GM18907 (cell line): ENCODE measurements around the gene ZNF296.

ENCODE experiments used
- ATAC-seq: cut with Tn5 transposase; IDR thresholded peaks from one replicate; pipeline ENCODE4 v1.9.1; 2021; ENCODE audit warnings: mild to moderate bottlenecking, moderate library complexity; ENCODE audit not compliant: unreplicated experiment

ZNF296 gene

DNA sequence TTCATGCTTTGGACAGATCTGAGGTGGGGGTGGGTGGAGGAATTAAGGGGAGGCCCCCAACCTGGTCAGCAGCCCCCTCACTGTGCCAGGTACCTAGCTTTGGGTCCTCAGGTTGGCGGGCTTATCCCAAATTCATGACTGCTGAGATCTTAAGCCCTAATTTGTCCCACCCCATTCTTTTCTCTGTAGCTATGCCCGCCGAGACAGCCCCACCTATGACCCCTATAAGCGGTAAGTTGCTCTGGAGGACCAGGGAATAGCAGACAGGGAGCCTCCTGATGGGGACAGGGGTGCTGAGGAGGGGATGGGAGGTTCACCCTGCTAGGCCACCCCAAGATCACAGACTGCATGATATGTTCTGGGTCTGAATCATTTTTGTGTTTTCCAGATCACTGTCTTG is 14.3 kb downstream of the ZNF296 start:
- no peak for ATAC-seq

DNA sequence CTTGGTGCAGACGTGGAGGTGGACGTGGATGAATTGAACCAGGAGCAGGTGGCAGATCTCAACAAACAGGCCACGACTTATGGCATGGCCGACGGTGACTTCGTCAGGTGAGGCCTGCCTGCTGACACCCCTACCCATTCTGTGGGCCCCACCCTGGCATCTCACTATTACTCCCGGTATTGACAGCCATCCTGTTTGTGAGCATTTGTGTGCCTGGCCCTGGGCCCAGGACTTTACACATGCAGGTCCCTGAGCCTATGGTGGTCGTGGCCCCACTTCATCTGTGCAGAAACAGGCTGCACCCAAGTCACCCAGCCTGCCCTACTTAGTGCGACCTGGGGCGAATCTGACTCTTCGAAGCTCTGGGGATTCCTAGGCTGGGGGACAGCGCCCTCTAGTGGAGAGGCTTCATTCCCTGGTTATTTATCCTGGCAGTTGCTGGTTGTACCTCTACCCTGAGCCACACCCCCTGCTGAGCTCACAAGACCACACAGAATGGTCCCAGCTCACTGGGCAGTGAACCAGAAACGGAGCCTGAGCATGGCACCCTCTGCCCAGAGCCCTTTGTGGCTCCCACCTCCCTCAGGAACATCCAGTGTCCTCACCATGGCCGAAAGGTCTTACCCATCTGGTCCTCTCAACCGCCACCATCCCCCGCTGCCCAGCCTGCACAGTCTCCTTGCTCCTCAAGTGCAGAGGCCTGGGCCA is 16.9 kb downstream of the ZNF296 start:
- ATAC-seq: peak; percentile 48

DNA sequence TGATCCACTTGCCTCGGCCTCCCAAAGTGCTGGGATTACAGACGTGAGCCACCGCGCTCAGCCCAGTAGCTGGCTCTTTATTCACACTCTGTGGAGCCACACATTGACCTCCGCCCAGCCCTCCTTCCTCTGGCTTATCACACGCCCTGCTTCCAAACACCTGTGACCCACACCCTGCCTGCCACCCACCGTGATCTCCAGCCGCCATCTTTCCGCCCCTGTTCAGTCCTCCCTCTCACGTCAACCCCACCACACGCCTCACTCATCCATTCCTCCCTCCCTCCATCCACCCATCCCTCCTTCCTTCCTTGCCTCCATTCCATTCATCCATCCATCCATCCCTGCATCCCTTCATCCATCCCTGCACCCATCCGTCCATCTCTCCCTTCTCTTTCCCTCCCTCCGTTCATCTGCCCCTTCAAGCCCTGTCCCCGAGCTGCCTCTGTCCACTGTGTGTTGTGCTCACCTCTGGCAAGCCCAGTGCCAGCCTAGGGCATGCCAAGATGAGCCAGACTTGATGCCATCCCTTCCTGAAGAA is 17.6 kb downstream of the ZNF296 start:
- no peak for ATAC-seq

DNA sequence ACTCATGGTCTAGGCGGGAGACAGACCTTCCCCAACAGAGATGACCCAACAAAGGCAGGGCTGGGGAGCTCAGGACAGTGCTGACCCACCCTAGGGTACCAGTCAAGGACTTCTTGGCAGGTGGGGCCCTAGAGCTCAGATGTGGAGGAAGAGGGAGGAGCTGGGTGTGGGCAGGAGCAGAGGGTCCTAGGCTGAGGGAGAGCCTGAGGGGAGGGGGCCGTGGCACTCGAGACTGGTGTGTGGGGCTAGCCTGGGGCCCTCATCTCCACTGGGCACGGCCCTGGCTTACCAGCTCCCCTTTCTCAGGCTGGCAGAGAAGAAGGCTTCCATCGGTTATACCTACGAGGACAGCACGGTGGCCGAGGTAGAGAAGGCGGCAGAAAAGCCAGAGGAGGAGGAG is 18.8 kb downstream of the ZNF296 start:
- ATAC-seq: no peak

DNA sequence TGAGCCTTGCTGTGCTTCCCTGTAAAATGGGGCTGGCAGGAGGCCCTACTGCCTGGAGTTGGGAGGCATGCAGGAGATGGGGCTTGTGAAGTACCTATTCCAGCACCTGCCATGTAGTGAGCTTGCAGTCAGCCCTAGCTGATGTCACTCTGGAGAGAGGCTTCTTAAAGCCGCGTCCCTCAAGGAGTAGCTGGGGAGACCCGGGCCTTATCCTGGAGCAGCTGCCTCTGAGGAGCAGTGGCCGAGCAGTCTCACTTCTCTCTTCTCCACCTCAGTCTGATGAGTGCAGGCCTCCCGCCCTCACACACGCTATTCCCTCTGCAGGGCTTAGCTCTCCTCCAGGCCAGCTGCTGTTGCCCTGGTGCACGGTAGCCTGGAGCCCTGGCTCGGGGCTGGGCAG is 19.4 kb downstream of the ZNF296 start:
- no peak for ATAC-seq

DNA sequence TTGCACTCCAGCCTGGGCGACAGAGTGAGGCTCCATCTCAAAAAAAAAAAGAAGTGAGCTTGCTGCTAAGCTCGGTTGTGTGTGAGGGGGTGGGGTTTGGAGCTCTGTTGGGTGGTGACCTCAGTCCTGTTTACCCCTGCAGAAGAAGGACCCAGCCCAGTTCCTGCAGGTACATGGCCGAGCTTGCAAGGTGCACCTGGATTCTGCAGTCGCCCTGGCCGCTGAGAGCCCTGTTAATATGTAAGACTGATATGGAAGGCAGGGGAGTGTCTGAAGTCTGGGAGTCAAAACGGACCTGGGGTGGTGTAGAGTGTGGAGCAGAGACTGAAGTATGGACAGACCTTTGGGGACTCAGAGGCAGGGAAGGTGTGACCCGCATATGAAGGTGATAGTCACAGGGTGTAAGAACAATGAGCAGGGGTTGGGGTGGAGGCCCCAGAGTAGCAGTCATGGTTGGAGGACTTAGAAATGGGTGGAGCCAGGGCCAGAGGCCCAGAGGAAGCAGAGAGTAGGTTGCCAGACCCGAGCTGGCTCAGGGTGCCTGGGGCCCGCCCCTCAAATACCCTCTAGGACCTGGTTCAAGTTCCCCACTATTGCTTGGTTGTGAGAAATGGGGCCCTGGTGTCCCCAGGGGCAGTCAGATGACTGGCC is 24.2 kb downstream of the ZNF296 start:
- no peak for ATAC-seq

DNA sequence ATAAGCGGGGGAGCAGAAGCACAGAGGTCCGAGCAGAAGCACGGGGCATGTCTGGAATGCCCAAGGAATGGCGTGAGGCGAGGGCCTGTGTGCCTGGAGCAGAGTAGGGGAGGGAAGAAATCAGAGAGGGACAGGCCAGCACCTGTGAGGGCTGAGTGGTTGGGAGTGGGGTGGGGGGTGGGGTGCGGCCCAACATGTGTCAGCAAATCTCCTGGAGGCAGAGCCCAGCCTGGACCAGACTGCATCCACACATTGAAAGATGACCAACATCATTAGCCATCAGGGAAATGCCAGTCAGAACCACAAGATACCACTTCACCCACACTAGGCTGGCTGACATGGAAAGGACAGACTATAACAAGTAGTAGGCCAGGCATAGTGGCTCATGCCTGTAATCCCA is 26.2 kb downstream of the ZNF296 start:
- ATAC-seq: no peak

DNA sequence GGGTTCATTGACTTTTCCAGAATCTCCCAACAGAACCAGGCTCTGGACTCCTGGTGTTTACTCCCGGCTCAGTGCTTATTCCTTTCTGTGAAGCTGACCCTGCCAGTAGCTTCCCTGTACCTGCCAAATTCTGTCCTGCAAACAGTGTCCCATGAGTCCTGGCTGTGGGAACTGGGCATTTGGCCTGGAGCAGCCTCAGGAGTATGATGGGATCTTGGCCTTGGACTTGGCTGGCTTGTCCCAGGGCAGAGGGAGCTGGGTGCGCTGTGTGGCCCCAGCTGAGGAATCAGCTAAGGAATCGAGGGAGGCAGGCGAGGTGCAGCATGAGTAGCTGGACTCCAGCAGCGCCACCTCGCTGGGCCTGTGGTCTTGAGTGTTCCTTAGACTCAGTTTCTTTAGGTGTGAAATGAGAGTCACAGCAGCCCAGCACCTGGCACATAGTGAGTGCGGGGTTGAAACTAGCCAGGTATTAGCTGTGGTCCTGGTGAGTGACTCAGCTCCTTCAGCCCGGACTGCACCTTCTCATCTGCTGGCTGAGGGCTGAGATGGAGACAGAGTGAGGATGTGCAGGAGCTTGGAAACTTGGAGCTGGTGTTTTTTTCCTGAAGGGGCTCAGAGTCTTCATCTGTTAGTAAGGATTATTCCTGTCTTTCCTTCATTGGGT is 27.1 kb downstream of the ZNF296 start:
- no peak for ATAC-seq

DNA sequence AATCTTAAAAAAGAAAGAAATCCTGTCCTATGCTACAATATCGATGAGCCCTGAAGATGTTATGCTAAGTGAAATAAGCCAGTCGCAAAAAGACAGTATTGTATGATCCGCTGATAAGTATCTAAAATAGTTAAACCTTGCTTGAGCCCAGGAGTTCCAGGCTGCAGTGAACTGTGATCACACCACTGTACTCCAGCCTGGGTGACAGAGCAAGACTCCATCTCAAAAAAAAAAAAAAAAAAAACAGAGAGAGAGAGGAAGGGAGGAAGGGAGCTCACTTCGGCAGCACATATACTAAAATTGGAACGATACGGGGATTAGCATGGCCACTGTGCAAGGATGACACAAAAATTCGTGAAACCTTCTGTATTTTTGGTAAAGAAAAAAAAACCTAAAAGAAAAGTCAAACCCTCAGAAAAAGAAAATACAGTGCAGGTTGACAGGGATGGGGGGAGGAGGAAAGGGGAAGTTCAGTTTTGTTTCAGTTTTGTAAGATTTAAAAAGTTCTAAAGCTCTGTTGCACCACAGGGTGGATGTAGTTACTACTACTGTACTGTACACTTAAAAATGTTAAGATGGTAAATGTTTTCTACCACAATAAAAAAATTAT is 29.0 kb downstream of the ZNF296 start:
- ATAC-seq: no peak

DNA sequence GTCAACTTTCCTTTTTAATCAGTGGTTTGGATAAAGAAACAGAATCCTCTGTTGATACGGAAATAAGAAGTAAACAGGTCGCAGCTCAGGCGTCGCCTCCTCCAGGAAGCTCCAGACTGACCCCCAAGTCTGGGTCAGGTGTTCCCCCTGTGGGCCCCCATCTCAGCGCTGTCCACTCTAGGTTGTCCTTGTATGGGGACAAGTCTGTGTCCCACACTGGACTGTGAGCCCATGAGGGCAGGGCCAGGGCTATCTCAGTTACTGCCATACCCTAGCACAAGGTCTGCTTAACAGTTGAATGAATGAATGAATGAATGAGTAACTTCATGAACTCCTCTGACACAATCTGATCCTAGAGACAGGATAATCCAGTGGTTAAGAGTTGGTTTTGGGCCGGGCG is 29.9 kb downstream of the ZNF296 start:
- no peak for ATAC-seq

DNA sequence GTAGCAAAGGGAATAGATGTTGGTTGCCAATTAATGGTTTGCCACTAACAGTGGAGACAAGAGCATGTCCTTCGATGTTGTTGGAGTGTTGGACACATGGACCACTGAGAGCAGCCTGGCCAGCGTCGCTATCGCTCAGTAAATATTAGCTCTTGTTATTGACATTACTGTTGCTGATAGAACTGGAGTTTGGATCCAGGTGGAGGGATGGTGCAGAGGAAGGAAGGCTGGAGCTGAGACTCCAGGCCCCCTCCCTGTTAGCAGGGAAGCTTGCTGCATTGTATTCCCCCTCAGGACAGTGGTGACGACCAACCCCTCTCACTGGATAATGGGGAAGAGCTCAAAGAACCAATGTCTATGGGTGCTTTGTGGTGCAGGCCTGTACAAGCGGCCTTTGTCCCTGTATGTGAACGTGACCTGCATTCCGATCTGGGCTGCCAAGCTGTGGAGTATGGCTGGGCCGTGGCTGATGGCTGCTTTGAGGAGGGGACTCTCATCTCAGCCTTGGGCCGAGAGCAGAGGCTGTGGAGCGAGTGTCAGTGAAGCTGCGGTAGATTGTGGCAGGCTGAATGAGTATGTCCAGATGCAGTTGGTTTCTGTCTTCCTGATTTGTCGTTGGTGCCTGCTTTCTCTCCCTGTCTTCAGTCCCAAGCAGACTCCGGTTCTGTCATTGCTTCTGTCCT is 30.5 kb downstream of the ZNF296 start:
- no peak for ATAC-seq

DNA sequence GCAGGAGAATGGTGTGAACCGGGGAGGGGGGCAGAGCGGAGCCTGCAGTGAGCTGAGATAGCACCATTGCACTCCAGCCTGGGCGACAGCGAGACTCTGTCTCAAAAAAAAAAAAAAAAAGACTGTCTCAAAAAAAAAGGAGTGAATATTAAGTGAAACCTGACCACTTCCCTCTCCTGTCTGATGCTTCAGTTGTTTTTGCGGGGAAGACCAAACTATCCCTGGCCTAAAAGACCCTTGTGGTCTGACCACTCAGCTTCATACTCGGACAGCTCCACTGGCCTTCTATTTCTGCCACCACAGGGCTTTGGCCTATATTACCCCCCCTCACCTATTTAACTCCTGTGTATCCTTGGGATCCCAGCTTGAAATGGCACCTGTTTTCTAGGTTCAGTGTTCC is 35.2 kb downstream of the ZNF296 start:
- ATAC-seq: no peak

DNA sequence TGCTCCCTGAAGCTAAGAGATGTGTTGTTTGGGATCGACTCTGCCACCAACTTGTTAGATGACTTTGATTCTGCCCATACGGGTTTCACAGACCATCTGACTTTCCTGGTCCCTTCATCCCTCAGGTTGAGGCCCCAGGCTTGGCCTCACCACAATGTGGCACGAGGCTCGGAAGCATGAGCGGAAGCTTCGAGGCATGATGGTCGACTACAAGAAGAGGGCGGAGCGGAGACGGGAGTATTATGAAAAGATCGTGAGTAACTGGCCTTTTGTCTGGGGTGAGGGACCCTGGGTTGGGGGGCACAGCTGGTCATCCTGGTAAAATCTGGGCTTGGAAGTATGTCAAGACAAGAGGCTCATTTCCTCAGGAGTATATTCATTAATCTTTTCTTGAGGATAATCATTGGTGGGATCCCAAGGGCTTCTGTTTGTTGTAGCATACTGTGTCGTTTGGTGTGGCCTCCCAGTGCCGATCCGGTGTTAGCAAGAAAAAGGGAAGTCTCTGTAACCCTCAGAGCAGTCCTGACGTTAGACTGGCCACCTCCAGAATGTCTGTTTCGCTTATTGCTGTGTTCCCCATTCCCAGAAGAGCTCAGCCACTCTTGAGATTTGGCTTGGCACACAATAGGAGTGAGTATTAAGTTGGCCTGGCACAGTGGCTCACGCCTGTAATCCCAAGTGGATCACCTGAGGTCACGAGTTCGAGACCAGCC is 36.1 kb downstream of the ZNF296 start:
- ATAC-seq: no peak

DNA sequence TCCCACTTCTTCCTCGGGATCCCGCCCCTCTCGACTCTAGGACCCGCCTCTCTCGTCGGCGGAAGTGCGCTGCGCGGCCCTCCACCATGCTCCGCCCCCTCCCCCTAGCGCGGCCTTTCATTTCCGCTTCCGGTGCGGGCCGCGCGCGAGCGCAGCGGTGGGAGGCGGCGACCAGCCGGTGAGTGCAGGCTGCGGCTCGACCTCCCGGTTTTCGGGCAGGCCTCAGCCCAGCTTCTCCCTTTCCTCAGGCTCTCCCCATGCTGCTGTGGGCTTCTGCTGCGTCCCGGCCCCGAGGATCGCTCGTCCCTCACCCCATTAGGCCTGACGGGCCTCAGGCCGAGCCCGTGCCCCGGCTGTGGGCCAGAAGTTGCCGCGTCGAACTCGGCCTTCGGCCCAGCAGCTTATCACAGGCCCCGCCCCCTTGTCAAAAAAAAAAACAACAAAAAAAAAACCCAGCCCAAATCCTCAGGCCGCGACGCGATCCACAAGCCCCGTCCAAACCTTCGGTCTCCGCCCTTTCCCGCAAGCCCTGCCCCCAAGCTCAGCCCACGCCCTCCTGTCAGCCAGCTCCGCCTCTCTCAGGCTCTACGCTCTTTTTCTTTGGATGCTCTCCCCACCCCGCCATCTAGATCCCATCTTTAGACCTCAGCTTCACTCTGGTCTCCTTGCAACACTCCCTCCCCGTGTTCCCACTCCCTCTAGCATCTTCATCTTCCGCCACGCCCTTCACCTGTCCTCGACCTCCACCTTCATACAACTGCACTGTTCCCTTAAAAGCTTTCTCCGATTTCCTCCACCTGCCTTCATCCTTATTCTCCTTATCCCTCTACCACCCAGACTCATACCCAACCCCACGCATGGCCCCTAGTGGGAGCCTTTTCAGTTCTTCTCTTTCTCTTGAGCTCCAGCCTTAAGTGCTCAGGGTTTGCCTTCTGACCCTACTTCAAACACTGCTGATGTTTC is 37.1 kb downstream of the ZNF296 start, which contains the start of gene CLASRP:
Gene CLASRP (plus strand): TSS at position 115 of the 963 bp plus-strand sequence. CDS start 1,168 bp downstream, outside the sequence.
- peak; percentile 81 for ATAC-seq

DNA sequence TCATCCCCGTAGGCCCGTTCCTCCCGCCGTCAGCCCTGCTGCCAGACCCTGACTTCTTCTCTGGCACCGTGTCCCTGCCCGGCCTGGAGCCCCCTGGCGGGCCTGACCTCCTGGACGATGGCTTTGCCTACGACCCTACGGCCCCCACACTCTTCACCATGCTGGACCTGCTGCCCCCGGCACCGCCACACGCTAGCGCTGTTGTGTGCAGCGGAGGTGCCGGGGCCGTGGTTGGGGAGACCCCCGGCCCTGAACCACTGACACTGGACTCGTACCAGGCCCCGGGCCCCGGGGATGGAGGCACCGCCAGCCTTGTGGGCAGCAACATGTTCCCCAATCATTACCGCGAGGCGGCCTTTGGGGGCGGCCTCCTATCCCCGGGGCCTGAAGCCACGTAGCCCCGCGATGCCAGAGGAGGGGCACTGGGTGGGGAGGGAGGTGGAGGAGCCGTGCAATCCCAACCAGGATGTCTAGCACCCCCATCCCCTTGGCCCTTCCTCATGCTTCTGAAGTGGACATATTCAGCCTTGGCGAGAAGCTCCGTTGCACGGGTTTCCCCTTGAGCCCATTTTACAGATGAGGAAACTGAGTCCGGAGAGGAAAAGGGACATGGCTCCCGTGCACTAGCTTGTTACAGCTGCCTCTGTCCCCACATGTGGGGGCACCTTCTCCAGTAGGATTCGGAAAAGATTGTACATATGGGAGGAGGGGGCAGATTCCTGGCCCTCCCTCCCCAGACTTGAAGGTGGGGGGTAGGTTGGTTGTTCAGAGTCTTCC is 38.7 kb downstream of the ZNF296 start:
- ATAC-seq: no peak

DNA sequence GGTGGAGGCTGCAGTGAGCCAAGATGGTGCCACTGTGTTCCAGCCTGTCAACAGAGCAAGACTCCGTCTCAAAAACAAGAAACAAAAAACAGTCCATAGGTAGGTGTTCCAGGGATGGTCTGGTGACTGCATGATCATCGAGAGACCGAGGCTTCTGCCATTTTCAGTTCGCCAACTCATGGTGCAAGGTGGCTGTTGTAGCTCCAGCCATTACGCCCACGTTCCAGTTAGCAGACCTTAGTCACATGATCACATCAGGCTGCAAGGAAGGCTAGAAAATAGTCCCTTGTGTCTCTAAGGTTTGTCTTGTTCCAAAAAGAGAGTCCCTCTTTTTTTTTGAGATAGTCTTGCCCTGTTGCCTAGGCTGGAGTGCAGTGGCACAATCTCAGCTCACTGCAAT is 40.5 kb downstream of the ZNF296 start:
- no peak for ATAC-seq

DNA sequence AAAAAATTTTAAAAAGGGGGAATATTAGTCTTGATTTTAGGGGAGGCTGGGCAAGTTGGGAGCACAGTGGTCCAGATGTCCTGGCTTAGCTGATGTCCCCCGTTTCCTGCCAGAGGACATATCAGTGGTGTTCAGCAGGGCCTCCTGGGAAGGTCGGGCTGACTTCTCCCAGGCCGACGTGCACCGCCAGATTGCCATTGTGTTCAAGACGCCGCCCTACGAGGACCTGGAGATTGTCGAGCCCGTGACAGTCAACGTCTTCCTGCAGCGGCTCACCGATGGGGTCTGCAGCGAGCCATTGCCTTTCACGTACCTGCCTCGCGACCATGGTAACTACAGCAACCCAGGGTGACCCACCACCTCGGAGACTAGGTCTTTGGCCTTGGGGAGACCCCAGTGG is 43.9 kb downstream of the ZNF296 start:
- ATAC-seq: no peak

DNA sequence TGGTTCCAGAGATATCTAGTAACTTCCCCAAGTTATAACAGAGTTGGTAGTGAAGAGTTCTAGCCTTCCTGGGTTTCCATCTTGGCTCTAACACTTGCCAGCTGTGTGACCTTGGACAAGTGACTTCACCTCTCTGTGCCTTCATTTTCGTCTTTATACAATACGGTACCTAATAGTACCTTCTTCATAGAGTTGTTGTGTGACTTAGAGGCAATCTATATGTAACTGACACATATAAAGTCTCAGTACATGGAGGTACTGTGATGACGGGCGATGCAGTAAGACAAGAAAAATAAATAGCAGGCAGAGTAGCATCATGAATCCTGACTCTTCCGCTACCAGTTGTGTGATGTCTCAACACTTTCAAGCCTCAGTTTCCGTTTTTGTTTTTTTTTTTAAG is 45.5 kb downstream of the ZNF296 start:
- no peak for ATAC-seq
